IMR-90 (cell line): ENCODE results near the gene PEX16. TPM values are rescaled to one million over a fixed set of nuclear protein-coding genes. Genes with fewer than 3 reads are reported as not detected.

Experiments used
- ATAC-seq: fragments of 200-7000 bp; cut with Tn5 transposase; 2 replicates; pipeline ENCODE4 v1.9.1; 2020; ENCODE audit warnings: low read depth, mild to moderate bottlenecking, moderate library complexity
- BruUV-seq: library from RNA; stranded (reverse); fragments of 400-500 nt; replicated peaks from 2 replicates; lab custom pipeline; 2021; lab: Mats Ljungman, UMichigan
- CTCF ChIA-PET: fragments of 300-600 bp; formaldehyde crosslinking; extraction: SDS; loops from one replicate; lab custom pipeline; 2021; ENCODE audit warnings: antibody characterized with exemption; lab: Yijun Ruan, JAX
- POLR2A ChIA-PET: fragments of 300-600 bp; sonication (Branson Sonifier 250); formaldehyde crosslinking; loops from one replicate; lab custom pipeline; 2022; ENCODE audit warnings: antibody characterized with exemption; ENCODE audit not compliant: unreplicated experiment; lab: Charles Lee
- DNase-seq: peaks from one replicate; pipeline ENCODE4 v3.0.0; 2013
- H2AFZ ChIP-seq: replicated peaks from 2 replicates; pipeline ENCODE3; 2013; ENCODE audit warnings: low read length, mild to moderate bottlenecking; ENCODE audit not compliant: poor library complexity
- H2AK5ac ChIP-seq: 2 replicates; pipeline ENCODE4 v1.6.1; 2013; ENCODE audit warnings: low read depth, low read length, inconsistent platforms
- H2AK9ac ChIP-seq: replicated peaks from 2 replicates; pipeline ENCODE3; 2013; ENCODE audit warnings: mild to moderate bottlenecking, low read depth, low read length, moderate library complexity; ENCODE audit not compliant: poor library complexity
- H2BK120ac ChIP-seq: 2 replicates; pipeline ENCODE4 v1.6.1; 2013; ENCODE audit warnings: low read depth, low read length, inconsistent platforms
- H2BK15ac ChIP-seq: 3 replicates; pipeline ENCODE4 v1.6.1; 2013; ENCODE audit warnings: low read depth, low read length, inconsistent platforms
- H2BK20ac ChIP-seq: 2 replicates; pipeline ENCODE4 v1.6.1; 2013; ENCODE audit warnings: low read depth, mild to moderate bottlenecking, inconsistent platforms, low read length, moderate library complexity
- H2BK5ac ChIP-seq: 2 replicates; pipeline ENCODE4 v1.6.1; 2013; ENCODE audit warnings: mild to moderate bottlenecking, low read depth, low read length, inconsistent platforms; ENCODE audit not compliant: poor library complexity, severe bottlenecking
- H3K14ac ChIP-seq: replicated peaks from 2 replicates; pipeline ENCODE4 v1.6.1; 2013; ENCODE audit warnings: low read depth, low read length, inconsistent platforms
- H3K18ac ChIP-seq: 2 replicates; pipeline ENCODE4 v1.6.1; 2013; ENCODE audit warnings: low read depth, low read length, control low read depth
- H3K23ac ChIP-seq: 2 replicates; pipeline ENCODE4 v1.6.1; 2013; ENCODE audit warnings: low read depth, low read length, inconsistent platforms
- H3K27ac ChIP-seq: 2 replicates; pipeline ENCODE4 v1.5.1; 2013; ENCODE audit warnings: mild to moderate bottlenecking, control low read depth, low read length; ENCODE audit not compliant: insufficient read depth
- H3K27me3 ChIP-seq: 2 replicates; pipeline ENCODE4 v1.6.1; 2013; ENCODE audit warnings: low read length; ENCODE audit not compliant: control insufficient read depth, insufficient read depth
- H3K36me3 ChIP-seq: 2 replicates; pipeline ENCODE4 v1.6.1; 2013; ENCODE audit warnings: low read length, mixed read lengths; ENCODE audit not compliant: control insufficient read depth, insufficient read depth
- H3K4ac ChIP-seq: 2 replicates; pipeline ENCODE4 v1.6.1; 2013; ENCODE audit warnings: low read depth, low read length, inconsistent platforms
- H3K4me1 ChIP-seq: 2 replicates; pipeline ENCODE4 v1.6.1; 2013; ENCODE audit warnings: low read length, mixed read lengths; ENCODE audit not compliant: control insufficient read depth, insufficient read depth
- H3K4me2 ChIP-seq: 2 replicates; pipeline ENCODE4 v1.6.1; 2013; ENCODE audit warnings: low read depth, mild to moderate bottlenecking, control low read depth, low read length, moderate library complexity
- H3K4me3 ChIP-seq: 2 replicates; pipeline ENCODE4 v1.5.1; 2013; ENCODE audit warnings: low read depth, mild to moderate bottlenecking, control low read depth, low read length, moderate library complexity; ENCODE audit not compliant: insufficient read depth
- H3K56ac ChIP-seq: 2 replicates; pipeline ENCODE4 v1.6.1; 2013; ENCODE audit warnings: low read length, inconsistent platforms; ENCODE audit not compliant: insufficient read depth; ENCODE audit errors: extremely low read depth
- H3K79me1 ChIP-seq, 2 experiments: 2 replicates each; pipeline ENCODE4 v1.6.1; 2013; ENCODE audit warnings: low read length in 2 of 2, inconsistent platforms in 1 of 2, low read depth in 1 of 2
- H3K9ac ChIP-seq: 2 replicates; pipeline ENCODE4 v1.6.1; 2013; ENCODE audit warnings: low read depth, low read length, control low read depth
- H3K9me1 ChIP-seq: 2 replicates; pipeline ENCODE4 v1.6.1; 2013; ENCODE audit warnings: low read length, inconsistent platforms; ENCODE audit not compliant: insufficient read depth
- H3K9me3 ChIP-seq: 2 replicates; pipeline ENCODE4 v1.6.1; 2013; ENCODE audit warnings: low read length; ENCODE audit not compliant: control insufficient read depth, insufficient read depth
- H4K20me1 ChIP-seq: 2 replicates; pipeline ENCODE4 v1.6.1; 2013; ENCODE audit warnings: low read length, inconsistent platforms; ENCODE audit not compliant: insufficient read depth
- H4K5ac ChIP-seq: 2 replicates; pipeline ENCODE4 v1.6.1; 2013; ENCODE audit warnings: mild to moderate bottlenecking, low read depth, low read length, control low read depth
- H4K8ac ChIP-seq, 2 experiments: 2 replicates each; pipeline ENCODE4 v1.6.1; 2013; ENCODE audit warnings: low read depth in 2 of 2, low read length in 2 of 2, control low read depth in 1 of 2, inconsistent platforms in 1 of 2
- H4K91ac ChIP-seq: 2 replicates; pipeline ENCODE4 v1.6.1; 2013; ENCODE audit warnings: low read depth, low read length, inconsistent platforms; ENCODE audit not compliant: insufficient read depth
- ELK1 ChIP-seq: fragments of 150-350 bp; IDR thresholded peaks from 2 replicates; pipeline ENCODE4 v1.6.1; 2016; ENCODE audit warnings: low read depth, mild to moderate bottlenecking, low read length, moderate library complexity, borderline replicate concordance
- FOS ChIP-seq: fragments of 150-350 bp; IDR thresholded peaks from 2 replicates; pipeline ENCODE4 v1.6.1; 2016; ENCODE audit warnings: low read depth, low read length
- MAZ ChIP-seq: IDR thresholded peaks from 2 replicates; pipeline ENCODE4 v1.6.1; 2012; ENCODE audit warnings: low read depth, mild to moderate bottlenecking, low read length, improper control_type of control experiment, moderate library complexity, borderline replicate concordance
- MXI1 ChIP-seq: IDR thresholded peaks from 2 replicates; pipeline ENCODE4 v1.6.1; 2012; ENCODE audit warnings: low read depth, mild to moderate bottlenecking, low read length, moderate library complexity, borderline replicate concordance
- SMC3 ChIP-seq: fragments of 150-350 bp; IDR thresholded peaks from 2 replicates; pipeline ENCODE4 v1.6.1; 2016; ENCODE audit warnings: low read depth, mild to moderate bottlenecking, antibody characterized with exemption, low read length, moderate library complexity
- WGBS, 2 experiments: methylation state at CpG; one replicate each; pipeline versions ENCODE4 v1.1.5 to v1.1.7; 2013; ENCODE audit warnings: missing lambda C conversion rate in 2 of 2; ENCODE audit not compliant: insufficient read length in 1 of 2; ENCODE audit errors: extremely low coverage in 2 of 2; 5-methylcytosine and 5-hydroxymethylcytosine counted together
- dilution Hi-C: fragments of 300-500 bp; cut with HindIII; formaldehyde crosslinking; loops from one replicate; pipeline ENCODE4 v1.14.3; 2018; ENCODE audit warnings: low sequenced_read_pairs; ENCODE audit not compliant: unreplicated experiment
- in situ Hi-C: fragments of 300-500 bp; cut with MboI; formaldehyde crosslinking; loops from 3 replicates; pipeline ENCODE4 v1.14.3; 2019; ENCODE audit warnings: low sequenced_read_pairs, inconsistent platforms, mixed read lengths
- intact Hi-C: fragments of 100-400 bp; cut with micrococcal nuclease; formaldehyde crosslinking; loops from 2 replicates; pipeline ENCODE4 v1.10.0; 2022
- polyA plus RNA-seq, 3 experiments: library from polyadenylated mRNA; depleted of rRNA; stranded (reverse); fragments of >200 nt; gene quantifications; 2 replicates each; pipeline ENCODE4 v1.2.3, GENCODE V29; 2012; ENCODE audit warnings: low replicate concordance in 1 of 3
- total RNA-seq: library from RNA; depleted of rRNA; stranded (reverse); fragments of >200 nt; gene quantifications from 2 replicates; pipeline ENCODE4 v1.2.3, GENCODE V29; 2012

Gene PEX16
- total and polyA plus RNA-seq, 2 of the 4 experiments (the other 2 are of a cell fraction) = 17.9 to 23.3 TPM

GRCh38 chr11:45947885-45948284 is 30.2 kb upstream of the PEX16 start:
- no peaks in the 10 kb centered on the region for H3K4me1 ChIP-seq
- TF ChIP-seq MXI1 = no peak
- no peak for TF ChIP-seq SMC3
- no peak for TF ChIP-seq MAZ
- no peak for TF ChIP-seq FOS
- TF ChIP-seq ELK1 = no peak
- H3K4ac ChIP-seq = no peak overlapping the region
- H2BK20ac ChIP-seq = no peak overlapping the region
- no peak overlapping the region for H4K5ac ChIP-seq
- POLR2A ChIA-PET = no interaction called here
- H3K27me3 ChIP-seq = no peaks in the 10 kb centered on the region
- H4K8ac ChIP-seq = no peak overlapping the region
- in situ Hi-C loops = no loop called here
- no peak overlapping the region for H3K9ac ChIP-seq
- DNase-seq (no peak), ATAC-seq (no peak)
- no CpG with 5 or more reads among the region's 1 CpG for WGBS, 2 experiments
- H2BK120ac ChIP-seq = no peak overlapping the region
- H3K79me1 ChIP-seq = no peaks in the 10 kb centered on the region
- no TSS peak for BruUV-seq
- H3K9me3 ChIP-seq = no peaks in the 10 kb centered on the region
- no peak overlapping the region for H2BK5ac ChIP-seq
- no peak overlapping the region for H3K27ac ChIP-seq
- CTCF ChIA-PET = no interaction called here
- no peaks in the 10 kb centered on the region for H4K20me1 ChIP-seq
- peaks cover 51% of the 10 kb centered on the region for H3K36me3 ChIP-seq
- H4K91ac ChIP-seq = no peak overlapping the region
- H3K14ac ChIP-seq = no peak overlapping the region
- no peak overlapping the region for H3K4me3 ChIP-seq
- no peak overlapping the region for H2AFZ ChIP-seq
- H2AK5ac ChIP-seq = no peak overlapping the region
- no peak overlapping the region for H3K18ac ChIP-seq
- dilution Hi-C loops = no loop called here
- intact Hi-C loops = no loop called here
- H2AK9ac ChIP-seq = no peak overlapping the region
- 0 out of 2 replicates have a peak, but pooled peaks cover 2% of the 10 kb centered on the region for H3K9me1 ChIP-seq
- H3K4me2 ChIP-seq = no peak overlapping the region
- H2BK15ac ChIP-seq = no peak overlapping the region
- H3K23ac ChIP-seq = no peak overlapping the region
- no peak overlapping the region for H3K56ac ChIP-seq
